HFF-Myc (cell line): Measurements from ENCODE around the gene LMX1B.
"Not testable (repeated sequence)": the region's sequence is repeated elsewhere in the genome, so short reads cannot be mapped to it uniquely, and the experiment has no call there.

ENCODE experiments used
- DNase-seq: peaks from one replicate; pipeline ENCODE4 v3.0.0-alpha.2; 2011; ENCODE audit warnings: low read depth; ENCODE audit errors: extremely low read depth
- H3K4me3 ChIP-seq: replicated peaks from 2 replicates; pipeline ENCODE4 v1.5.1; 2011; ENCODE audit warnings: low read depth, mild to moderate bottlenecking, control low read depth, low read length
- CTCF ChIP-seq: IDR thresholded peaks from 2 replicates; pipeline ENCODE4 v1.5.1; 2012; ENCODE audit warnings: mild to moderate bottlenecking, low read depth, low read length, control low read depth; ENCODE audit errors: missing control alignments

Gene LMX1B

GRCh38 chr9:126613651-126614050 is at the start of gene LMX1B:
LMX1B (plus strand) TSS chr9:126613928; CDS start chr9:126614450, 522 bp downstream.
- no peak within 1 kb of the TSS for H3K4me3 ChIP-seq
- DNase-seq, result no peak
- no peak for TF ChIP-seq CTCF

GRCh38 chr9:126564128-126564527 is 49.6 kb upstream of the LMX1B start:
- no peak for TF ChIP-seq CTCF
- no peak overlapping the region for H3K4me3 ChIP-seq
- DNase-seq, result no peak

GRCh38 chr9:126564716-126565115 is 49.0 kb upstream of the LMX1B start:
- TF ChIP-seq CTCF, result peak; percentile 15
- H3K4me3 ChIP-seq, result no peak overlapping the region
- no peak for DNase-seq

- no peak for TF ChIP-seq CTCF
- no peak for DNase-seq
- H3K4me3 ChIP-seq, result no peak overlapping the region
Observed at GRCh38 chr9:126565336-126566128, 48.2 kb upstream of the LMX1B start.

- H3K4me3 ChIP-seq, result no peak overlapping the region
- peak; percentile 26 for DNase-seq
- TF ChIP-seq CTCF, result no peak
Observed at GRCh38 chr9:126569036-126569435, 44.7 kb upstream of the LMX1B start.

GRCh38 chr9:126578029-126578428 is 35.7 kb upstream of the LMX1B start:
- TF ChIP-seq CTCF, result no peak
- DNase-seq, result no peak
- no peak overlapping the region for H3K4me3 ChIP-seq

- not testable (repeated sequence) for H3K4me3 ChIP-seq
Observed at GRCh38 chr9:126580319-126580718, 33.4 kb upstream of the LMX1B start.

More at GRCh38 chr9:126580319-126580718, 33.4 kb upstream of the LMX1B start:
- not testable (repeated sequence) for DNase-seq
